ENCODE results near the gene BIRC3.

The BIRC3 gene

DNA sequence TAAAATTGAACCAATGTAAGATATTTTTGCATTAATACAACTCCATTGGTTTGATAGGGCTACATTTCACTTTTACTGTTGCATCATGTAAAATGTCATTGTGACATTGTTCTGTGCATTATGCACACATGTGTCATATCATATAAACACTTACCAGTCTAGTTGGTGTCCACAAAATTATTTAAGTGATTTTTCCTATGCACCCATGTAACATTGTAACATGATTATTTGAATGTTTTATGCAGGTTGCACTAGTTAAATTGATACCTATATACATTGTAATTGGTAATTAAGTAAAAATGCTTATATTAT, 9.6 kb upstream of the BIRC3 start:
- no peak overlapping the region for H3K27ac ChIP-seq
- TF ChIP-seq ZFX (IDR thresholded peaks at IDR 0.05; ENCODE audit: borderline replicate concordance) = no peak
- TF ChIP-seq, protein P1, sequence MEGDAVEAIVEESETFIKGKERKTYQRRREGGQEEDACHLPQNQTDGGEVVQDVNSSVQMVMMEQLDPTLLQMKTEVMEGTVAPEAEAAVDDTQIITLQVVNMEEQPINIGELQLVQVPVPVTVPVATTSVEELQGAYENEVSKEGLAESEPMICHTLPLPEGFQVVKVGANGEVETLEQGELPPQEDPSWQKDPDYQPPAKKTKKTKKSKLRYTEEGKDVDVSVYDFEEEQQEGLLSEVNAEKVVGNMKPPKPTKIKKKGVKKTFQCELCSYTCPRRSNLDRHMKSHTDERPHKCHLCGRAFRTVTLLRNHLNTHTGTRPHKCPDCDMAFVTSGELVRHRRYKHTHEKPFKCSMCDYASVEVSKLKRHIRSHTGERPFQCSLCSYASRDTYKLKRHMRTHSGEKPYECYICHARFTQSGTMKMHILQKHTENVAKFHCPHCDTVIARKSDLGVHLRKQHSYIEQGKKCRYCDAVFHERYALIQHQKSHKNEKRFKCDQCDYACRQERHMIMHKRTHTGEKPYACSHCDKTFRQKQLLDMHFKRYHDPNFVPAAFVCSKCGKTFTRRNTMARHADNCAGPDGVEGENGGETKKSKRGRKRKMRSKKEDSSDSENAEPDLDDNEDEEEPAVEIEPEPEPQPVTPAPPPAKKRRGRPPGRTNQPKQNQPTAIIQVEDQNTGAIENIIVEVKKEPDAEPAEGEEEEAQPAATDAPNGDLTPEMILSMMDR (IDR thresholded peaks at IDR 0.05) = no peak

DNA sequence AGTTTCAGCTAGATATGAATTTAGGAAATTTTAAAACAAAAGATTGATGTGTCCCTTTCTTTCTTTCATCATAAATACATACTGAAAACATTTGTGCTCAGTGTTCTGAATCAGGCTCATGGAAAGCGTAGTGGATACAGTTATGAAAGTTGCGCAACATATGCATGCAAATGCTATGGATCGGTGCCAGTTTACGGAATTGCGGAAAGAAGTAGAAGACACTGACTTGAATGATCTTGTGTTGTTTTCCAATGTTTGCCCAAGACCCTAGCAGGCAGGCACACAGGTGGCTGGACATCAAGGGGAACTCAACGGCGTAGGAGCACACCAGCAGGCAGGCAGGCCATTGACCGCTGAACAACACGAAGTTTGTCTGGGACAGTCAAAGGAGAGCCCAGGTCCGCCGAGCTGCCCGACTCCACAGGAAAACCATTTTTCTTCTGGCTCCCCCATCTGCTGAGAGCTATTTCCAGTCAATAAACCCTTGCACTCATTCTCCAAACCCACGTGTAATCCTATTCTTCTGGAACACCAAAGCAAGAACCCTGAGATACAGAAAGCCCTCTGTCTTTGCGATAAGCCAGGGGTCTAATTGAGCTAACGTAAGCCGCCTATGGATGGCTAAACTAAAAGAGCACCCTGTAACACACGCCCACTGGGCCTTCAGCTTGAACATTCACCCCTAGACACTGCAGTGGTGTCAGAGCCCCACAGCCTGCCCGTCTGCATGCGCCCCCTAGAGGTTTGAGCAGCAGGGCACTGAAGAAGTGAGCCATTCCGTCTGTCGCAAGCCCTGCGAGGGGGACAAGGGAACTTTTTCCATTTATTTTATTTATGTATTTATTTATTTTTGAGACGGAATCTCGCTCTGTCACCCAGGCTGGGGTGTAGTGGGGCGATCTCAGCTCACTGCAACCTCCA, 7.4 kb upstream of the BIRC3 start:
- TF ChIP-seq, protein P1 (IDR thresholded peaks at IDR 0.05) = peak; percentile 57
- no peak for TF ChIP-seq ZFX (IDR thresholded peaks at IDR 0.05; ENCODE audit: borderline replicate concordance)
- no peak overlapping the region for H3K27ac ChIP-seq

DNA sequence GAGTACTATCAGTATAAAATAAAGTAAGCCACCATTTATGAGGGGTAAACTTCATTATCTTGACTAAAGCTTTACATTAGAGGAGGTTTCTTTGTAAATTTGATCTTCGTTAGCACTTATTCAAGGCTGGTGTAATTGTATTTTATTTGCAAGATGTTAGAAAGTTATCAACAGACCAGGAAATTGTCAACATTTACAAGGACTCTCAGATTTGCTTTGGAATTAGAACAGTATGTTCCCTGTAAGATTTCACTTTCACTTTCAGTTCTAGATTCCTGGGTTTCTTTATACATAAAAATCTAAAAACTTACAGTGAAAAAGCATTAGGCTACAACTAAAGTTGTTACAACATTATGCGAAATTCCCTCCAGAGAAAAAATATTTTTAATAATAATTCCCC, 4.6 kb upstream of the BIRC3 start:
- TF ChIP-seq, protein P1 (IDR thresholded peaks at IDR 0.05) = no peak
- no peak for TF ChIP-seq ZFX (IDR thresholded peaks at IDR 0.05; ENCODE audit: borderline replicate concordance)
- H3K27ac ChIP-seq = peak overlapping the region; percentile 65

DNA sequence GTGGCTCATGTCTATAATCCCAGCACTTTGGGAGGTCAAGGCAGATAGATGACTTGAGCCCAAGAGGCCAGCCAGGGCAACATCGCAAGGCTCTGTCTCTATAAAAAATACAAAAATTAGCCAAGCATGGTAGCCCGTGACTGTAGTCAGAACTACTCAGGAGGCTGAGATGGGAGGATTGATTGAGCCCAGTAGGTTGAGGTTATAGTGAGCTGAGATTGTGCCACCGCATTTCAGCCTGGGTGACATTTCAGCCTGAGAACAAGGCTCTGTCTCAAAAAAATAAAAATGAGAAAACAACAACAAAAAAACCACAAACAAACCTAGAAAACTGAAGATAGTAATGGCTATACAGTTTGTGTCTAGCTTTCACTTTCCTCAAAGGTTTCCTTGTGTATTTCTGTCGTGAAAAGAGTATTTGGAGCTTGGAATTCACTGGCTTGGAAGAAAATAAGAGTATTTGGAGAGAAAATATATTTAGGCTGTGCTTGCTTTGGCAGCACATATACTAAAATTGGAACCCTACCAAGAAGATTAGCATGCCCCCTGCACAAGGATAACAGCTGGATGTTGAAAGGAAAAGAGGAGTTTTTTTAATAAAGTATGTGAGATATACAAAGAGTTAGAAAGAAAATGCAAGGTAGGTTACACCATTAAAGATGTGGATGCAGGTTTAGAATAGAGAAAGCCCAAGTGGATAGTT, 3.9 kb upstream of the BIRC3 start:
- TF ChIP-seq, protein P1 (IDR thresholded peaks at IDR 0.05) = no peak
- no peak for TF ChIP-seq ZFX (IDR thresholded peaks at IDR 0.05; ENCODE audit: borderline replicate concordance)
- H3K27ac ChIP-seq = peak overlapping the region; percentile 65

DNA sequence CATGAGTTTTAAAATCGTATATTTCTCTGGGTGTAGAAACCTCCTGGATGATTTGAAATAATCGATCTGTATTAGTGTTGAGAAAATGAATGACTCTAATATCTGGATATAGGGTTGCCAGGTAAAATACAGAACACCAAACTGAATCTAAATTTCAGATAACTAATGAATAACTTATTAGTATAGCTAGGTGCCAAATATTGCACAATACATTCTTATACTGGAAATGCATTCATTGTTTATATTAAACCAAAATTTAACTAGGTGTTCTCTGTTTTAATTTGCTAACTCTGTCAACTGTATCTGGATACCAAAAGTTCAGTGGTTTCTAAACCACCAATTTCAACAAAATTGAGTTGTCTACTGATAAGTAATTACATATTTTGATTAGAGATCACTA, 2.5 kb upstream of the BIRC3 start:
- no peak for TF ChIP-seq ZFX (IDR thresholded peaks at IDR 0.05; ENCODE audit: borderline replicate concordance)
- TF ChIP-seq, protein P1 (IDR thresholded peaks at IDR 0.05) = no peak
- H3K27ac ChIP-seq = peak overlapping the region; percentile 65; the same call in 1 of the 2 replicates

DNA sequence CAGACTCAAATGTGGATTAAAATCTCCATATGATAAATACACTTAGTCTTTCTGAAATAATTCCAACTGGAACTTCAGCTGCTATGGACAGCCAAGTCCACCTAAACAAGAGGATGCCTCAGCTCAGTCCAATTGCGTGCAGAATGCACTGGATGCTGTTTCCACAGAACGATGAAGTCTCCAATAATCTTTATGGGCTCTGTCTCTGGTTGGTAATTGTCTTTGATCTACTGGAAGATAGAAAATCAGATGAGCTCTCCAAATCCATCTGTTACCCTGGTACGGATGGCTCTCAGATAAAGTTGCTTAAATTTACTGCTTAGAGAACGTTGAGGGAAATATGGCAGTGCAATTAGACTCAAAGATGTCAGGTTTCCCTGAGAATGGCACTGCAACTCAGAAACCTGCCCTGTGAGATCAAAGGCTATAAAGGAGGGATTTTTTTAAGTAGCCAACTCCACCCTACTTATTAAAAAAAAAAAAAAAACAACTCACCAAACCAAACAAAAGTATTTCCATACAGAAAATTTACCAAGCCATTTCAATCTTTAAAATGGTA, 859 bp upstream of the BIRC3 start:
- peak overlapping the region; percentile 54 for H3K27ac ChIP-seq
- TF ChIP-seq ZFX (IDR thresholded peaks at IDR 0.05; ENCODE audit: borderline replicate concordance) = no peak
- TF ChIP-seq, protein P1 (IDR thresholded peaks at IDR 0.05) = no peak

DNA sequence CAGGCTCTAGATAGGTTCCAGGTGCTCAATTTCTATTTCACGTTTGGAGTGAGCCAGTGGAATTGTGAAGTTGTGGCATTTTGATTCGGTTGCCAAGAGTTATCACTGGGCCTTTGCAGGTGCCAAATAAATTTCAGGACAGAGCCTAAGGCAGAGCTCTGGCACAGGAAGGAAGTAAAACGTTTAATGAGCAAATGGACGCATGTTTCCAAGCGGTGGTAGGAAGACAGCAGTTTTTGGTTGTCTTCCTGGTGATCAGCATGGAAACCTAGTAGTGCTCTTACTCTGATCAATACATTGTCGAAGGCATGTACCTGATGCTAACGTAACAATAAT, 452 bp downstream of the BIRC3 start:
- H3K27ac ChIP-seq = peak overlapping the region; percentile 54

More for the DNA sequence above, 452 bp downstream of the BIRC3 start:
- TF ChIP-seq, protein P1 (IDR thresholded peaks at IDR 0.05) = no peak
- no peak for TF ChIP-seq ZFX (IDR thresholded peaks at IDR 0.05; ENCODE audit: borderline replicate concordance)

All from 22Rv1 (cell line).